NCI-H69 (cell line): ENCODE measurements around the gene LARP4B.

Source experiments
- DNase-seq: peaks from one replicate; lab custom pipeline; 2025; lab: John Stamatoyannopoulos, UW

The LARP4B gene

DNA sequence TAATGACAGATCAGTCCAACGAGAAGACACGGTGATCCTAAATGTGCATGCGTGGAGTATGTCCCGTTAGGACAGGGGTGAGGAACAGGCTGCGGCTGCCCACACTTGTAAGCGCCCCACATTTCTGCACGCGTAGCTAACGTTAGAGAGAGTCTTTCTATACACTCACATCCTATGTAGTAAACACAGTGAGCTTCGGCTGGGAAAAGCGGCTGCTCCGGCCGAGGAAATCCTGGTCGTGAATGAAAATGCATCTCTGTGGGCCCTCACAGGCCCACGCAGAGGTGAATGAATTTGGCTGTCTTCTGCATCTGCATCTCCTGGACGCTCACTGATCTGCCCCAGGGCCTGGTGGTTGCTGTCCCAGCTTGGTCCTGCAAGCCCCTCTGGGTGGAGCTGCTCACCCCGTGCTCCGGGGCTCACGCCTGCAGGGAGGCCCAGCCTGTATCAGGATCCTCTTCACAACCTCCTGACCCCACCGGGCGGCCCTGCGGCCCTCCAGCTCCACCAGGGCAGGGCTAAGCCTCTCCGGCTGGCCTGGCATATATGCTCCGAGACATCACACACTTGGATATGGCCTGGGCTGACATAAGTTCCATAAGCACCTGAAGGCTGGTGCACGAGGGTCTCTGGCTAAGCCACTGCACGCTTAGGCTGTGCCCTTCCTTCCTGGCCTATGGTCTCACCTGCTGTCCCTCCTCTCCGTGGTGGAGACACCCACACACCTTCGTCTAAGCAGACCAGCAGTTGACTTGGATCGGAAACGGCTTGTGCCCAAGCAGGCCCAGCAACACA, 124.1 kb downstream of the LARP4B start:
- DNase-seq = no peak

DNA sequence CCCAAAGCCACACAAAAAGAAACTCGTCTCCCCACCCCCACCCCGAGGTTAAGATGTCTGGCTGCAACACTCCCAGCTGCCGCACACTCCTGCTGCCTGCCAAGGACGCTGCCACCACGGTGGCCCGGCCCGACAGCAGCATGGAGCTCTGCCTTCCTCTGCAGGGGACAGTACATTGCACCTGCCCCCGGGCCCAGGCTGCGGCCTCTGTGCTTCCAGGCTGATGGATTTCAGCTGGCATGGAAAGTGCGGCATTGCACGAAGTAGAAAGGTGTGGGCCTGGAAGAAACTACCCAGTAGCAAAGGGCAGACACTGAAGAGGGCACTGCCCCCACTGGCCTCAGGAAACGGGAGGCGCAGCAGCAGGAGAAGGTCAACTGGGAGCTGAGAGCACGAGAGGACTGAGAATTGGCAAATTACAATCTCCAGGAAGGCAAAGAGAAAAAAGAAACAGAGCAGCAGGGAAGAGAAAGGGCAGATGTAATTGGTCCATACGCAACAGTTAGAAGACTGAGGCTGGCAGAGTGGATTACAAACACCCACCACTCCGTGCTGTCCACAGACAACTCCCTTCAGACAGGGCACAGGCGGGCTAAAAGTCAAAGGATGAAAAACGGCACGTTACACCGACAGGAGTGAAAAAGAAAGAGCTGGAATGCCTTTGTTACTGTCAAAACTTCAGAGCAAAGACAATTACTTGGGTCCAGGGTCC, 124.9 kb downstream of the LARP4B start:
- DNase-seq = no peak

- no peak for DNase-seq
Measured at GRCh38 chr10:805620-806305, 125.7 kb downstream of the LARP4B start.

DNA sequence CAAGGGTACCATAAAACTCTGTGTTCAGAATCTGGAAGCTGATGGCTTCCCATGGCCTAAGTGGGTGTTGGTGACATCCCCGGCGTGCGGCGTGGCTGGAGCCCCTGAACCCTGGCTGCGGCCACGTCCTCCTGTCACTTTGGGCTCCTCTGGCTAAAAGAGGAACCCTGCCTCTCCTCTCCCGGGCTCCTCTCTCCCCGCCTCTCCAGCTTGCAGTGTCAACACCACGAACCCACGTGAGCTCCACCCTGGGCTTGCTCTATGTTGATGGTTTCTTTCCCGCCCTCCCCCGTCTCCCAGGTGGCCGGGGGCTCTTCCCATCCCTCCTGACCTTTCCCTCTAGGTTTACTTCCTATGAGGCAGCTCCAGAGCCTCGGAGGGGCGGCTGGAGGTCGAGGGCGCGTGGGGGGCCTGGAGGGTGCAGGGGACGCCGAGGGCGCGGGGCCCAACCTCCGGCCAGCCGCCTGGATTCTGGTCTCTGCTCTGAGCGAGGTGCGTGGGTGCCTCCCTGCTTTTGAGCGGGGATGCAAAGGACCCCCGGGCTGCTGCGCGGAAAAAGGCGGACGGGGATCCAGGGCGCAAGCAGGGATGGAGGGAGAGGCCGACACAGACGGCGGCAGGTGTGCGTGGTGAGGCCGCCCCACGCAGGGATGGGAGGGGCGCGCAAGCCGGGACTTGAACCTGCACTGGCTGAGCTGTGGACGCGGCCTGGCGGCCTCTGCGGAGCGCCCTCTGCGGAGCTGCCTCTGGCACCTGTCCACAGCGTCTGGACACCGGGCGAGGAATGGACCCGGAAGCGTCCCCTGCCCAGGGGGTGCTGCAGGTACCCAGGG, 126.5 kb downstream of the LARP4B start:
- no peak for DNase-seq

GRCh38 chr10:804191-804781, 127.2 kb downstream of the LARP4B start:
- no peak for DNase-seq

DNA sequence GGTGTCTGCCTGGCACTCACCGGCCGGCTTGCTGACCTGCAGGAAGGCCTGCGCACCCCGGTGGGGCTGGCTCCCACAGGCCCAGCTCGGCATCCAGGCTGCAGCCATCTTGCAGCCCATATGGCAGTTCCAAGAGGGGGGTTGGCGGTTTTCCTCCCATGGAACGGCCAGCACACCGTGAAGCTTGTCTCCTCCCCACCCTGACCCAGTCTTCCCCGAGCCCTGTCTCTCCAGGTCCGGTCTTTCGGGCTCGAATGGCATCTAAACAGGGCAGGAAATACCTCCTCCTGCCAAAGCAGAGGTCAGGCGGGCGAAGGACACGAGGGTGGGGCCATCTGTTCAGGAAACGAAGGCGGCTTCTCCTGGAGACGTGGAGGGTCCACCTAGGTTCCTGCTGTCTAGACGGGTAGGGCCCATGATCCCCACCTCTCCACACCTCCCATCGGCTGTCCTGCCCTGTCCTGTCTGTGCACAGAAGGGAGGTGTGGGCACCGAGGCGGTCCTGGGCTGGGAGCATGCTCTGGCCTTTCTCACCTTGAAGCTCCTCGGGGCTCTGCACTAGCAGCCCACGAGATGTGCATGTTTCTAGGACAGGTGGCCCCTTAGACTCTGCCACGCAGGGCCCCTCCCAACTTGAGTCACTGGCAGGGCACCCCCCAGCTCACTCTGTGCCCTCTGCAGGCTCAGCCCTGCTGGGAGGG, 128.3 kb downstream of the LARP4B start:
- no peak for DNase-seq

GRCh38 chr10:802506-802905, 129.0 kb downstream of the LARP4B start:
- DNase-seq = no peak

DNA sequence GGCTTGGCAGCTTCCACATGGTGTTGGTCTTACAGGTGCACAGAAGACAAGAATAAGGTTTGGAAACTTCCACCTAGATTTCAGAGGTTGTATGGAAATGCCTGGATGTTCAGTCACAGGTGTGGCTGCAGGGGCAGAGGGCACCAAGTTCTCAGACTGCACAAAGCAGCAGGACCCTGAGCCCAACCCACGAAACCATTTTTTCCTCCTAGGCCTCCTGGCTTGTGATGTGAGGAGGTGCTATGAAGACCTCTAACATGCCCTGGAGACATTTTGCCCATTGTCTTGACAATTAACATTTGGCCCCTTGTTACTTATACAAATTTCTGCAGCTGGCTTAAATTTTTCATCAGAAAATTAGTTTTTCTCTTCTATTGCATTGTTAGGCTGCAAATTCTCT, 134.3 kb downstream of the LARP4B start:
- DNase-seq = no peak

DNA sequence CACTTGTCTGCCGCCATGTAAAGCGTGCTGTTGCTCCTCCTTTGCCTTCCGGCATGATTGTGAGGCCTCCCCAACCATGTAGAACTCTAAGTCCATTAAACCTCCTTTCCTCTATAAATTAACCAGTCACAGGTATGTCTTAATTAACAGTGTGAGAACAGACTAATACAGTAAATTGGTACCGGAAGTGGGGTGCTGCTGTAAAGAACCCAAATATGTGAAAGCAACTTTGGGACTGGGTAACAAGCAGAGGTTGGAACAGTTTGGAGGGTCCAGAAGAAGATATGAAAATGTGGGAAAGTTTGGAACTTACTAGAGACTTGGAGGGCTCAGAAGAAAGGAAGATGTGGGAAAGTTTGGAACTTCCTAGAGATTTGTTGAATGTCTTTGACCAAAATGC, 135.3 kb downstream of the LARP4B start:
- no peak for DNase-seq

- peak; percentile 9 for DNase-seq
Measured at GRCh38 chr10:794382-794956, 137.0 kb downstream of the LARP4B start.

- no peak for DNase-seq
Measured at GRCh38 chr10:792792-793100, 138.8 kb downstream of the LARP4B start.

GRCh38 chr10:792083-792791, 139.3 kb downstream of the LARP4B start:
- DNase-seq = no peak

GRCh38 chr10:791639-792038, 139.9 kb downstream of the LARP4B start:
- no peak for DNase-seq

DNA sequence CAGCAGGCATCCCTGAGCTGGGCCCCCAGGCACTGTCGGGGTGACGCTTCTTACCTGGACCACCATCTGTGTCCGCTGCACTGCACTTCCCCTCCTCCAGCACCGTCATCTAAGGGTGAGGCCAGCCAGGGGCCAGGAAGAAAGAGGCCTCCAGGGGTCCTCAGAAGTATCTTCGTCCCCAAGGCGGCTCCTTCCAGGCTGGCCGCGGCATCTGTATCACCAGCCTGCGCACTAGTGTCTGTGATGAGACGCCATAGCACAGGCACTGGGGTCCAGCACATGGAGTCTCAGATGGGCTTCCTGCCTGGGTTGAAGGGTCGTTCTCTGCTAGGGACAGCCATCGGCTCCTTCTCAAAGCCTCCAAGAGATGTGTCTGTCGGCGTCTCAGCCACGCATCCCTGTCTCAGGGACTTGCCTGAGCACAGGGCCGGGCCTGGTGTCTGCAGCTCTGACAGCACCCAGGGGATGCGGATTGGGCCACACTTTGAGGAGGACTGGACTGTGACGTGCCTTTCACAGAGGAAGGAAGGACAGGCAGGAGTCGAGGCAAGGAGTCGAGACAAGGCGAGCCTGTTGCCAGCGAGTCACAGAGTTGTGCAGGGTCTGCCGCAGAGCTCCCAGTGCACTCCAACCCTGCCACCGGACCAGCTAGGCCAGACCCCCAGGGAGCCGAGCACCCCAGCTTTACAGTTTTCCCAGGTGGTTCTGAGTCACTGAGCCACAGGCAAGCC, 140.5 kb downstream of the LARP4B start:
- no peak for DNase-seq

DNA sequence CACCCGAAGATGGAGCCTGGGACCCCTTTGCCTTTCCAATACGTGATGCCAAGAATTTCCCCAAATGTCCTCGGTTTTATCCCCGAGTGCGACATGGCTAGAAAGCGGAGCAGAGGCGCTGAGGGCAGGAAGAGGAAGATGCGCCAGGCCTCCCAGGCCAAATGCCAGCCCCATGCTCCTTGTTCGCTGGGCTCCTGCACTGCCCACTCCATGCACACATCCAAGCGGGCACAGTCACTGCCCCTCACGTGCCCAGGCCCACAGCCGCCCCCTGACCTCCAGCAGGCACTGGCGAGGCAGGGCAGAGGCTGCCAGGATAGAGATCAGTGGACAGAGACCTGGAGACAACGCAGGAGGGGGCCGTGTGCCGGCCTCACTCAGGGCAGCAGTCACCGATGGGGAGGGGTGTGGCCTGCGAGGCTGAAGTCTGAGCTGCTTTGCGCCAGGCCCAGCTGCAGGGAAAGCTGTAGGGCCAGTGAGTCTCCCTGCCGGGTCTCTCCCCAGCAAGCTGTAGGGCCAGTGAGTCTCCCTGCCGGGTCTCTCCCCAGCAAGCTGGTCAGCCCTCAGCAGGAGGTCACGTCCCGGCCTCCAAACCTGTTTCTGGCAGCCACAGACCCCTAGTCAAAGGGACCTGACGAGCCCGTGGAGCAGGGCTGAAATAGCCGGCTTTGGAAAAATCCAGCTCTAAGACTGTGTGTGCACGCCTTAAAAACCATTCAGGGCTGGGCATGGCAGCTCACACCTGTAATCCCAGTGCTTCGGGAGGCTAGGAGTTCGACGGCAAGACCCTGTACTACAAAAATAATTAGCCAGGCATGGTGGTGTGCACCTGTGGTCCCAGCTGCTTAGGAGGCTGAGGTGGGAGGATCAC, 141.4 kb downstream of the LARP4B start:
- DNase-seq = no peak

- DNase-seq = peak; percentile 73
Measured at GRCh38 chr10:788796-789748, 142.4 kb downstream of the LARP4B start.

DNA sequence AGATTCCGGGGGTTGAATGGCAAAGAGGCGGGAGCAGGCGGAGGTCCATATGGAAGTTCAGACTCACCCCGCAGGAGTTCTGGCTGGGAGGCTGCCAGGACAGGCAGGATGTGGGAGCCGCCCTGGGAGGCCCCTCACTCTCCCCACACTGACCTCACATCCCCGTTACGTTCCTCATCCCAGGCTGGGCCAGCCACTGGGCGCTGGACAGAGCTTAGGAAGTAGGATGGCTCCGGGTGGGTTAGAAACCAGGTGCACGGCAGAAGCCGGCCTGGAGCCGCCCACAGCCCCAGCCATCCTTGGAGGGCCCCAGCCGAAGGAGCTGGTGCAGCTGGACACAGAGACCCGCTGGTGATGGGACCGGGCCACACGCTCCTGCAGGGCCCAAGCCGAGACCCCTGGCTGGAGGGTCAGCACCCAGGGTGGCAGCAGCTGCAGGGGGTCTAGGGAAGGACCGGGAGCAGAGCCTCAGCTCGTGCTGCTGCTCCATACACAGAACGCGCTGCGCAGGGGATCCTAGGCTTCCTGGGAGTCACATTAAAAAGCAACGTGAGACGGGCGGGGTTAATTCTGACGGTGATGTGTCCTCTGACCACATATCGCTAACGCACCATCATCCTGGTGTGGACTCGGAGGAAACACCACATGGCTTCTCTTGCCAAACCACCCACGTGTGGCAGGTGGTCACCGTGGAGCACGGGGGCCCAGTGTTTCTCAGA, 143.4 kb downstream of the LARP4B start:
- no peak for DNase-seq
